NCI-H2227 (cell line): ENCODE data around the gene TAF6.

Experiments
- DNase-seq: peaks from one replicate; lab custom pipeline; 2025; ENCODE audit not compliant: unreplicated experiment; lab: John Stamatoyannopoulos, UW

The TAF6 gene

GRCh38 chr7:100119072-100119969 lies at the start of gene TAF6, which contains the start of gene CNPY4:
TAF6 (minus strand) TSS chr7:100119358; CDS start chr7:100114209, 5,149 bp downstream.
CNPY4 (plus strand) TSS chr7:100119634; CDS start chr7:100119745, 111 bp downstream.
- peak; percentile 98 for DNase-seq

- no peak for DNase-seq
Observed at GRCh38 chr7:100167912-100168323, 48.8 kb upstream of the TAF6 start.

GRCh38 chr7:100166970-100167911 lies 48.1 kb upstream of the TAF6 start:
- DNase-seq = no peak

- DNase-seq = no peak
Observed at GRCh38 chr7:100166317-100166940, 47.3 kb upstream of the TAF6 start.

- DNase-seq = no peak
Observed at GRCh38 chr7:100163871-100164270, 44.7 kb upstream of the TAF6 start.

GRCh38 chr7:100163006-100163531 lies 43.9 kb upstream of the TAF6 start:
- no peak for DNase-seq

GRCh38 chr7:100160067-100160466 lies 40.9 kb upstream of the TAF6 start:
- no peak for DNase-seq

- DNase-seq = no peak
Observed at GRCh38 chr7:100159099-100159623, 40.0 kb upstream of the TAF6 start.

GRCh38 chr7:100158229-100159098 lies 39.3 kb upstream of the TAF6 start, which contains the start of gene TRAPPC14:
TRAPPC14 (minus strand) TSS chr7:100158723; CDS start chr7:100158499, 224 bp downstream.
- DNase-seq = peak; percentile 94

- peak; percentile 65 for DNase-seq
Observed at GRCh38 chr7:100157334-100158228, 38.4 kb upstream of the TAF6 start.

- DNase-seq = no peak
Observed at GRCh38 chr7:100157069-100157333, 37.8 kb upstream of the TAF6 start.

GRCh38 chr7:100156331-100157068 lies 37.3 kb upstream of the TAF6 start:
- DNase-seq = no peak

GRCh38 chr7:100155553-100156317 lies 36.6 kb upstream of the TAF6 start:
- DNase-seq = no peak

GRCh38 chr7:100154651-100155491 lies 35.7 kb upstream of the TAF6 start:
- no peak for DNase-seq

GRCh38 chr7:100153708-100154535 lies 34.8 kb upstream of the TAF6 start:
- DNase-seq = no peak
